GM10248 (cell line): Measurements from ENCODE around the gene ASAP2.

ENCODE experiments used
- CTCF ChIA-PET: fragments of 300-600 bp; sonication (Branson Sonifier 250); formaldehyde crosslinking; extraction: SDS; loops from one replicate; lab custom pipeline; 2021; ENCODE audit warnings: antibody characterized with exemption; lab: Yijun Ruan, JAX
- POLR2A ChIA-PET: fragments of 350-650 bp; sonication (Branson Sonifier 250); formaldehyde crosslinking; extraction: SDS; loops from one replicate; lab custom pipeline; 2020; ENCODE audit warnings: antibody characterized with exemption; lab: Yijun Ruan, JAX
- DNase-seq: peaks from one replicate; pipeline ENCODE4 v3.0.0; 2012; ENCODE audit errors: extremely low spot score
- CTCF ChIP-seq: IDR thresholded peaks from 2 replicates; pipeline ENCODE4 v1.5.1; 2012; ENCODE audit warnings: mild to moderate bottlenecking, low read depth; ENCODE audit errors: extremely low read depth, missing control alignments, control extremely low read depth

The ASAP2 gene

GRCh38 chr2:9312591-9312990, 106.0 kb downstream of the ASAP2 start:
- TF ChIP-seq CTCF: no peak
- CTCF ChIA-PET: no interaction called here
- POLR2A ChIA-PET: no interaction called here
- no peak for DNase-seq

GRCh38 chr2:9313443-9313842, 106.8 kb downstream of the ASAP2 start:
- ChIA-PET POLR2A (no interaction called here), CTCF (no interaction called here)
- TF ChIP-seq CTCF: no peak
- DNase-seq: no peak

GRCh38 chr2:9315280-9315847, 108.8 kb downstream of the ASAP2 start:
- POLR2A ChIA-PET: no interaction called here
- CTCF ChIA-PET: interaction anchor here (1.0 kb wide), 1 partner anchor 9 kb away, joined by 3 read pairs; no protein-coding TSS in a partner anchor
- DNase-seq: no peak
- TF ChIP-seq CTCF: no peak

DNA sequence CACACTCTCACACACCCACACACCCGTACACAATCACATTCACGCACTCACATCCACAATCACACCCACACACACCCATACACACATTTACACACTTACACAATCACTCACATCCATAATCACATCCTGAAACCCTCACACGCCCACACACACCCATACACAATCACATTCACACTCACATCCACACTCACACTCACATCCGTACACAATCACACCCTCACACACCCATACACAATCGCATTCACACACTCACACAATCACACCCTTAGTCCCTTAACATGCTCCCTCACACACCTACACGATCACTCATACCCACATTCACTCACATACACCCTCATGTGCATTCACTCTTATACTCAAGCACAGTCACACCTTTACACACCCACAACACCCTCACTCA, 110.9 kb downstream of the ASAP2 start:
- ChIA-PET CTCF (no interaction called here), POLR2A (no interaction called here)
- no peak for DNase-seq
- TF ChIP-seq CTCF: no peak

- CTCF ChIA-PET: no interaction called here
- no peak for DNase-seq
Measured at GRCh38 chr2:9318461-9319337, 112.1 kb downstream of the ASAP2 start.

DNA sequence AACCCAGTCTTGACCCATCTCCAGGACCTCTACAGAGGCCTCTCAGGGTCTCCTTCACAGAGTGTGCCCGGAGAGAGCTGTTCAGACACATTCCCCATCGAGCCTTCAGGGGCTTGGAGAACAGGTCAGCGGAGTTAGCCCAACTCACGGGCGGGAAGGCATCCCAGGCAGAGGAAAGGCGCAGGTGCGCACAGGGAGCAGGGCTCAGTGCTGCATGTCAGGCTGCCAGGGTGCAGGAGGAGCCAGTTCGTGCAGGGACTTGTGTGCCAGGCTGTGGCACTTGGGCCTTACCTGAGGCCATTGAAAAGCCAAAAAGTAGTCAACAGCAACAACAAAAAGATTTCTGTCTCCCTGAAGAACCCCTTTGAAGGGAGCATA, 112.7 kb downstream of the ASAP2 start:
- no peak for DNase-seq
- POLR2A ChIA-PET: no interaction called here
- CTCF ChIA-PET: no interaction called here
- TF ChIP-seq CTCF: no peak

More at GRCh38 chr2:9318461-9319337, 112.1 kb downstream of the ASAP2 start:
- no peak for TF ChIP-seq CTCF
- POLR2A ChIA-PET: no interaction called here
